GM21619 (cell line): Measurements from ENCODE around the gene EXOSC10.
"Not testable (repeated sequence)": the region's sequence is repeated elsewhere in the genome, so short reads cannot be mapped to it uniquely, and the experiment has no call there.

ENCODE experiments used
- ATAC-seq: cut with Tn5 transposase; IDR thresholded peaks from one replicate; pipeline ENCODE4 v1.9.1; 2021; ENCODE audit not compliant: unreplicated experiment

Gene EXOSC10

GRCh38 chr1:11044849-11045427, 54.7 kb downstream of the EXOSC10 start:
- no peak for ATAC-seq

- no peak for ATAC-seq
These were observed 55.4 kb downstream of the EXOSC10 start for GRCh38 chr1:11044086-11044848.

- no peak for ATAC-seq
These were observed 56.4 kb downstream of the EXOSC10 start for GRCh38 chr1:11042995-11043874.

GRCh38 chr1:11042065-11042464, 57.6 kb downstream of the EXOSC10 start:
- no peak for ATAC-seq

- no peak for ATAC-seq
These were observed 58.6 kb downstream of the EXOSC10 start for GRCh38 chr1:11041048-11041447.

GRCh38 chr1:11040105-11040429, 59.6 kb downstream of the EXOSC10 start:
- ATAC-seq: not testable (repeated sequence)

- ATAC-seq: no peak
These were observed 60.1 kb downstream of the EXOSC10 start for GRCh38 chr1:11039351-11040104.

- ATAC-seq: no peak
These were observed 61.9 kb downstream of the EXOSC10 start for GRCh38 chr1:11037740-11038182.

- not testable (repeated sequence) for ATAC-seq
These were observed 62.5 kb downstream of the EXOSC10 start for GRCh38 chr1:11037019-11037739.

GRCh38 chr1:11031624-11032262, 67.9 kb downstream of the EXOSC10 start:
- no peak for ATAC-seq

- no peak for ATAC-seq
These were observed 68.8 kb downstream of the EXOSC10 start for GRCh38 chr1:11030865-11031264.

- no peak for ATAC-seq
These were observed 71.7 kb downstream of the EXOSC10 start for GRCh38 chr1:11028018-11028417.

GRCh38 chr1:11027316-11027715, 72.4 kb downstream of the EXOSC10 start:
- ATAC-seq: no peak

GRCh38 chr1:11026903-11027302, 72.8 kb downstream of the EXOSC10 start:
- ATAC-seq: no peak

- ATAC-seq: no peak
These were observed 73.6 kb downstream of the EXOSC10 start for GRCh38 chr1:11026052-11026451.

GRCh38 chr1:11025618-11026017, 74.1 kb downstream of the EXOSC10 start:
- no peak for ATAC-seq

- no peak for ATAC-seq
These were observed 74.8 kb downstream of the EXOSC10 start for GRCh38 chr1:11024874-11025203.

- no peak for ATAC-seq
These were observed 75.4 kb downstream of the EXOSC10 start for GRCh38 chr1:11024154-11024873.

GRCh38 chr1:11023201-11023600, 76.5 kb downstream of the EXOSC10 start:
- no peak for ATAC-seq
